Thoracic aorta (tissue), 2 donors: Measurements from ENCODE around the gene SLC6A2. TPM values are rescaled to one million over a fixed set of nuclear protein-coding genes. Genes with fewer than 3 reads are reported as not detected.
"Not testable (repeated sequence)": the region's sequence is repeated elsewhere in the genome, so short reads cannot be mapped to it uniquely, and the experiment has no call there.

ENCODE experiments used
- ATAC-seq: fragments of 150-250 bp; one replicate; pipeline ENCODE4 v1.8.0; 2017; ENCODE audit warnings: low read depth; ENCODE audit not compliant: insufficient number of reproducible peaks, low FRiP score
- DNase-seq: peaks from one replicate; pipeline ENCODE4 v3.0.0-alpha.2; 2020; ENCODE audit warnings: low spot score
- H3K27ac ChIP-seq, 2 donors: fragments of 200-600 bp; sonication (generic); 1 replicate in 1 of 2; 2 replicates in 1 of 2; pipeline ENCODE4 v1.5.1; 2016; ENCODE audit warnings: mild to moderate bottlenecking in 2 of 2, moderate library complexity in 2 of 2
- H3K27me3 ChIP-seq: fragments of 200-600 bp; sonication (generic); replicated peaks from 2 replicates; pipeline ENCODE4 v1.6.0; 2016; ENCODE audit warnings: mild to moderate bottlenecking; ENCODE audit not compliant: insufficient read depth
- H3K36me3 ChIP-seq: fragments of 200-600 bp; sonication (generic); one replicate; pipeline ENCODE4 v1.5.1; 2016
- H3K4me1 ChIP-seq, 2 donors: fragments of 200-600 bp; sonication (generic); 1 replicate in 1 of 2; 2 replicates in 1 of 2; pipeline versions ENCODE4 v1.5.1 to v1.6.0; 2016; ENCODE audit warnings: low read depth in 2 of 2, mild to moderate bottlenecking in 1 of 2; ENCODE audit not compliant: control insufficient read depth in 1 of 2
- H3K4me3 ChIP-seq: fragments of 200-600 bp; sonication (generic); 2 replicates; pipeline ENCODE4 v1.5.1; 2016; ENCODE audit warnings: mild to moderate bottlenecking
- H3K9me3 ChIP-seq: fragments of 200-600 bp; sonication (generic); 2 replicates; pipeline ENCODE4 v1.5.1; 2016
- CTCF ChIP-seq: fragments of 200-600 bp; sonication (generic); IDR thresholded peaks from one replicate; pipeline ENCODE4 v1.5.1; 2019; ENCODE audit warnings: antibody characterized with exemption
- total RNA-seq, 2 donors: library from RNA; depleted of rRNA; stranded (reverse); fragments of >200 nt; gene quantifications; one replicate each; pipeline versions ENCODE4 v1.1.0 to v1.2.3, GENCODE V29; 2016

The SLC6A2 gene
- under 1 TPM in 1 of 2 donors, not detected in 1; 0.85 TPM for total RNA-seq

GRCh38 chr16:55655897-55656681, at the start of gene SLC6A2:
Gene SLC6A2, plus strand, starts transcription at chr16:55655988. Its CDS starts 707 bp downstream, at chr16:55656695.
- Histone ChIP-seq H3K9me3 (no peaks in the 10 kb centered on the region), H3K36me3 (no peaks in the 10 kb centered on the region), H3K4me3 (peak within 1 kb of the TSS; percentile 35), H3K27me3 (no peaks in the 10 kb centered on the region), H3K4me1 (peaks cover 0 to 4% of the 10 kb centered on the region in 2 donors), H3K27ac (no peak within 1 kb of the TSS)
- TF ChIP-seq CTCF: no peak
- no peak for ATAC-seq
- no peak for DNase-seq

GRCh38 chr16:55613613-55614335, 42.0 kb upstream of the SLC6A2 start:
- no peaks in the 10 kb centered on the region for H3K4me1 ChIP-seq
- H3K27me3 ChIP-seq: no peaks in the 10 kb centered on the region
- peaks cover 3% of the 10 kb centered on the region for H3K9me3 ChIP-seq
- H3K36me3 ChIP-seq: no peaks in the 10 kb centered on the region
- TF ChIP-seq CTCF: no peak
- H3K4me3 ChIP-seq: no peak overlapping the region
- DNase-seq (no peak), ATAC-seq (no peak)
- H3K27ac ChIP-seq: no peak overlapping the region

GRCh38 chr16:55615071-55615470, 40.7 kb upstream of the SLC6A2 start:
- Histone ChIP-seq H3K4me1 (no peaks in the 10 kb centered on the region), H3K27ac (no peak overlapping the region), H3K9me3 (no peaks in the 10 kb centered on the region), H3K36me3 (no peaks in the 10 kb centered on the region), H3K4me3 (no peak overlapping the region), H3K27me3 (no peaks in the 10 kb centered on the region)
- ATAC-seq (no peak), DNase-seq (no peak)
- no peak for TF ChIP-seq CTCF

- ATAC-seq, H3K36me3 ChIP-seq, H3K4me3 ChIP-seq, H3K9me3 ChIP-seq, DNase-seq, H3K27me3 ChIP-seq, H3K27ac ChIP-seq, H3K4me1 ChIP-seq: not testable (repeated sequence)
Observed at GRCh38 chr16:55615670-55616069, 40.1 kb upstream of the SLC6A2 start.

GRCh38 chr16:55621771-55622170, 34.0 kb upstream of the SLC6A2 start:
- no peak for TF ChIP-seq CTCF
- no peak overlapping the region for H3K27ac ChIP-seq
- H3K27me3 ChIP-seq: no peaks in the 10 kb centered on the region
- no peak overlapping the region for H3K4me3 ChIP-seq
- no peak for DNase-seq
- no peaks in the 10 kb centered on the region for H3K9me3 ChIP-seq
- H3K36me3 ChIP-seq: no peaks in the 10 kb centered on the region
- ATAC-seq: no peak
- H3K4me1 ChIP-seq: no peaks in the 10 kb centered on the region
